B cell (primary cell): ENCODE data around the gene ARHGEF7. TPM values are rescaled to one million over a fixed set of nuclear protein-coding genes. Genes with fewer than 3 reads are reported as not detected.

Source experiments
- ATAC-seq: fragments of 200-7000 bp; cut with Tn5 transposase; one replicate; pipeline ENCODE4 v1.10.0; 2021; ENCODE audit warnings: low read depth, mild to moderate bottlenecking, moderate number of reproducible peaks, moderate library complexity
- CTCF ChIA-PET: fragments of 350-600 bp; sonication (Branson Sonifier 250); formaldehyde crosslinking; loops from one replicate; lab custom pipeline; 2021; ENCODE audit warnings: antibody characterized with exemption, inconsistent platforms; lab: Charles Lee
- POLR2A ChIA-PET: fragments of 350-600 bp; sonication (Branson Sonifier 250); formaldehyde crosslinking; loops from one replicate; lab custom pipeline; 2021; ENCODE audit warnings: antibody characterized with exemption; lab: Charles Lee
- DNase-seq: peaks from one replicate; pipeline ENCODE4 v3.0.0; 2013
- H2AFZ ChIP-seq: 2 replicates; pipeline ENCODE4 v1.6.1; 2012; ENCODE audit warnings: mild to moderate bottlenecking, low read depth, low read length; ENCODE audit not compliant: insufficient read depth, poor library complexity, severe bottlenecking
- H3K27ac ChIP-seq, 2 donors: 1 replicate in 1 of 2; 2 replicates in 1 of 2; pipeline ENCODE4 v1.5.1; 2012 to 2013; ENCODE audit warnings: low read length in 2 of 2, mild to moderate bottlenecking in 2 of 2, moderate library complexity in 1 of 2
- H3K27me3 ChIP-seq, 4 experiments: fragments of 200-600 bp in 1 of 4; sonication (generic) in 1 of 4; replicated peaks in 1 of 4; 1 replicate in 2 of 4; 2 replicates in 2 of 4; pipeline versions ENCODE4 v1.6.1 to v1.7.0; 2013 to 2016; ENCODE audit warnings: low read length in 3 of 4, mild to moderate bottlenecking in 2 of 4, mixed read lengths in 1 of 4, moderate library complexity in 1 of 4; ENCODE audit not compliant: insufficient read depth in 4 of 4, control insufficient read depth in 3 of 4; ENCODE audit errors: control extremely low read depth in 1 of 4
- H3K36me3 ChIP-seq, 2 experiments: replicated peaks in 1 of 2; 1 replicate in 1 of 2; 2 replicates in 1 of 2; pipeline versions ENCODE4 v1.6.1 to v1.7.1; 2013; ENCODE audit warnings: low read length in 1 of 2; ENCODE audit not compliant: insufficient read depth in 2 of 2, control insufficient read depth in 1 of 2; ENCODE audit errors: control extremely low read depth in 1 of 2, extremely low read depth in 1 of 2
- H3K4me1 ChIP-seq, 2 donors: fragments of 200-600 bp in 1 of 2; sonication (generic) in 1 of 2; 1 replicate in 1 of 2; 2 replicates in 1 of 2; pipeline versions ENCODE4 v1.5.1 to v1.6.1; 2013 to 2017; ENCODE audit warnings: low read length in 2 of 2; ENCODE audit not compliant: control insufficient read depth in 2 of 2, insufficient read depth in 2 of 2
- H3K4me2 ChIP-seq: replicated peaks from 2 replicates; pipeline ENCODE3; 2012; ENCODE audit warnings: mild to moderate bottlenecking, low read depth, low read length; ENCODE audit not compliant: poor library complexity, severe bottlenecking
- H3K4me3 ChIP-seq, 5 experiments: fragments of 200-600 bp in 1 of 5; sonication (generic) in 1 of 5; 1 replicate in 3 of 5; 2 replicates in 2 of 5; pipeline versions ENCODE4 v1.5.1 to v1.7.0; 2011 to 2016; ENCODE audit warnings: low read length in 4 of 5, mild to moderate bottlenecking in 4 of 5, low read depth in 2 of 5, control low read depth in 1 of 5, moderate library complexity in 1 of 5; ENCODE audit not compliant: insufficient read depth in 1 of 5; ENCODE audit errors: control extremely low read depth in 1 of 5, extremely low read depth in 1 of 5
- H3K79me2 ChIP-seq: fragments of 200-600 bp; sonication (generic); one replicate; pipeline ENCODE4 v1.6.0; 2016; ENCODE audit warnings: low read length; ENCODE audit not compliant: control insufficient read depth, insufficient read depth
- H3K9ac ChIP-seq: fragments of 200-600 bp; sonication (generic); 2 replicates; pipeline ENCODE4 v1.6.1; 2017; ENCODE audit warnings: mild to moderate bottlenecking, low read length, moderate library complexity
- H3K9me3 ChIP-seq, 3 donors: one replicate each; pipeline versions ENCODE4 v1.6.1 to v1.7.1; 2013; ENCODE audit warnings: low read length in 2 of 3; ENCODE audit not compliant: control insufficient read depth in 2 of 3, insufficient read depth in 1 of 3; ENCODE audit errors: control extremely low read depth in 1 of 3
- H4K20me1 ChIP-seq: 2 replicates; pipeline ENCODE4 v1.6.0; 2012; ENCODE audit warnings: mild to moderate bottlenecking, low read length; ENCODE audit not compliant: insufficient read depth, control insufficient read depth, poor library complexity, severe bottlenecking
- H3K27ac Mint-ChIP-seq: one replicate; pipeline ENCODE4 v1.8.0; 2021; ENCODE audit warnings: mixed read lengths
- H3K27me3 Mint-ChIP-seq: one replicate; pipeline ENCODE4 v1.8.0; 2021; ENCODE audit warnings: mixed read lengths
- H3K4me1 Mint-ChIP-seq: one replicate; pipeline ENCODE4 v1.8.0; 2021; ENCODE audit warnings: mixed read lengths
- H3K4me3 Mint-ChIP-seq: one replicate; pipeline ENCODE4 v1.8.0; 2021; ENCODE audit warnings: mixed read lengths
- H3K9me3 Mint-ChIP-seq: one replicate; pipeline ENCODE4 v1.8.0; 2022; ENCODE audit warnings: mixed read lengths; ENCODE audit not compliant: insufficient read depth
- CTCF ChIP-seq: fragments of 200-600 bp; IDR thresholded peaks from one replicate; pipeline ENCODE4 v1.8.0; 2022; ENCODE audit warnings: antibody characterized with exemption, mild to moderate bottlenecking
- EZH2 ChIP-seq: IDR thresholded peaks from 2 replicates; pipeline ENCODE4 v1.6.1; 2012; ENCODE audit warnings: borderline replicate concordance, low read depth, mild to moderate bottlenecking, moderate library complexity, low read length; ENCODE audit not compliant: insufficient read depth, poor library complexity, severe bottlenecking
- WGBS: methylation state at CpG from one replicate; pipeline ENCODE4 v1.1.5; 2013; ENCODE audit warnings: missing lambda C conversion rate; ENCODE audit not compliant: insufficient coverage; 5-methylcytosine and 5-hydroxymethylcytosine counted together
- intact Hi-C: fragments of 100-400 bp; cut with micrococcal nuclease; formaldehyde crosslinking; loops from one replicate; pipeline ENCODE4 v1.10.0; 2022
- polyA plus RNA-seq: library from polyadenylated mRNA; depleted of rRNA; stranded (reverse); fragments of >200 nt; gene quantifications from 2 replicates; pipeline ENCODE4 v1.2.3, GENCODE V29; 2012
- total RNA-seq, 2 donors: library from RNA; stranded (reverse); fragments of 120-200 nt in 1 of 2; gene quantifications; 1 replicate in 1 of 2; 2 replicates in 1 of 2; pipeline versions ENCODE4 v1.2.3 to v1.2.4, GENCODE V29; 2013 to 2022

Gene ARHGEF7
- total and polyA plus RNA-seq, 2 donors (not counting 1 experiment from before 2014, with no cell fraction given) = 62.3 to 125 TPM

GRCh38 chr13:111114362-111115060 lies 599 bp upstream of the ARHGEF7 start:
- no peaks in the 10 kb centered on the region for H3K36me3 ChIP-seq
- Mint-ChIP-seq H3K4me3 (peak overlapping the region; percentile 93), H3K27ac (peak overlapping the region; percentile 39), H3K27me3 (peaks cover 80% of the 10 kb centered on the region), H3K9me3 (no peaks in the 10 kb centered on the region), H3K4me1 (peaks cover 15% of the 10 kb centered on the region)
- ChIA-PET POLR2A (no interaction called here), CTCF (interaction anchor here (1.1 to 1.8 kb wide), 3 partner anchors 47 to 199 kb away, joined by 3 to 5 read pairs (median 4); partner anchors contain the start of gene ANKRD10)
- H3K79me2 ChIP-seq = no peaks in the 10 kb centered on the region
- DNase-seq (peak; percentile 65), ATAC-seq (peak; percentile 57)
- peak overlapping the region; percentile 94 for H3K4me2 ChIP-seq
- peaks cover 3 to 57% (median 43%) of the 10 kb centered on the region in 4 experiments for H3K27me3 ChIP-seq
- intact Hi-C loops = no loop called here
- H2AFZ ChIP-seq = peak overlapping the region; percentile 67
- H3K9me3 ChIP-seq = peaks cover 0 to 10% (median 0%) of the 10 kb centered on the region in 3 donors
- peaks cover 16 to 17% of the 10 kb centered on the region in 2 donors for H3K4me1 ChIP-seq
- H3K4me3 ChIP-seq = peak overlapping the region; percentile 49 to 74 (median 67)
- WGBS = under 1% methylated on average over 55 of the region's 56 CpGs
- no peak overlapping the region for H3K27ac ChIP-seq
- no peak for TF ChIP-seq CTCF
- peak; percentile 88 for TF ChIP-seq EZH2
- H3K9ac ChIP-seq = peak overlapping the region; percentile 64
- no peaks in the 10 kb centered on the region for H4K20me1 ChIP-seq

GRCh38 chr13:111115965-111116521 lies 933 bp downstream of the ARHGEF7 start:
- 2% methylated on average over 33 of the region's 39 CpGs for WGBS
- peak overlapping the region; percentile 29 for H3K9ac ChIP-seq
- no peaks in the 10 kb centered on the region for H3K9me3 Mint-ChIP-seq
- no peaks in the 10 kb centered on the region for H3K36me3 ChIP-seq
- intact Hi-C loops = no loop called here
- H3K4me2 ChIP-seq = peak overlapping the region; percentile 94
- DNase-seq = peak; percentile 49
- peak overlapping the region; percentile 33 for H2AFZ ChIP-seq
- peak overlapping the region; percentile 54 for H3K27ac Mint-ChIP-seq
- ChIA-PET CTCF (interaction anchor here (1.3 kb wide), 2 partner anchors 11 to 48 kb away, joined by 4 to 5 read pairs; no protein-coding TSS in a partner anchor), POLR2A (interaction anchor here (0.6 kb wide), 1 partner anchor 580 kb away, joined by 11 read pairs; no protein-coding TSS in a partner anchor)
- peaks cover 15% of the 10 kb centered on the region for H3K4me1 Mint-ChIP-seq
- TF ChIP-seq CTCF (no peak), EZH2 (no peak)
- ATAC-seq = no peak
- H3K27ac ChIP-seq = no peak overlapping the region
- H3K4me3 Mint-ChIP-seq = peak overlapping the region; percentile 87
- H3K4me1 ChIP-seq = peaks cover 16 to 17% of the 10 kb centered on the region in 2 donors
- H3K79me2 ChIP-seq = no peaks in the 10 kb centered on the region
- H3K27me3 Mint-ChIP-seq = peaks cover 75% of the 10 kb centered on the region
- H3K9me3 ChIP-seq = peaks cover 0 to 6% (median 0%) of the 10 kb centered on the region in 3 donors
- H3K4me3 ChIP-seq = peak overlapping the region in 3 of 5 experiments; percentile 30 to 41 (median 36)
- peaks cover 3 to 55% (median 41%) of the 10 kb centered on the region in 4 experiments for H3K27me3 ChIP-seq
- no peaks in the 10 kb centered on the region for H4K20me1 ChIP-seq
